Kidney (tissue), 14 donors: Measurements from ENCODE around the gene RAB36. TPM values are rescaled to one million over a fixed set of nuclear protein-coding genes. Genes with fewer than 3 reads are reported as not detected.

Experiments
- DNase-seq, 5 donors: peaks; one replicate each; pipeline ENCODE4 v3.0.0-alpha.2; 2013 to 2020
- FAIRE-seq: peaks from 2 replicates; lab custom pipeline; 2012; peaks lifted over from hg19 to GRCh38; lab: Jason Lieb, UNC
- H3K27ac ChIP-seq, 2 donors: one replicate each; pipeline ENCODE4 v1.7.0; 2013; ENCODE audit warnings: low read depth in 2 of 2, low read length in 2 of 2, inconsistent platforms in 1 of 2
- H3K27me3 ChIP-seq: one replicate; pipeline ENCODE4 v1.7.1; 2013; ENCODE audit warnings: low read length, inconsistent platforms; ENCODE audit not compliant: control insufficient read depth, insufficient read depth
- H3K36me3 ChIP-seq, 3 donors: one replicate each; pipeline versions ENCODE4 v1.7.0 to v1.7.1; 2013; ENCODE audit warnings: low read length in 3 of 3, control low read depth in 1 of 3, inconsistent platforms in 1 of 3; ENCODE audit not compliant: insufficient read depth in 3 of 3, control insufficient read depth in 2 of 3
- H3K4me1 ChIP-seq, 3 donors: one replicate each; pipeline versions ENCODE4 v1.7.0 to v1.7.1; 2013; ENCODE audit warnings: low read length in 3 of 3, inconsistent platforms in 1 of 3, low read depth in 1 of 3; ENCODE audit not compliant: control insufficient read depth in 2 of 3, insufficient read depth in 2 of 3
- H3K4me3 ChIP-seq, 3 donors: one replicate each; pipeline versions ENCODE4 v1.7.0 to v1.8.1; 2013; ENCODE audit warnings: low read length in 3 of 3, control low read depth in 1 of 3, inconsistent platforms in 1 of 3
- H3K9ac ChIP-seq, 3 donors: one replicate each; pipeline versions ENCODE4 v1.7.0 to v1.7.1; 2013; ENCODE audit warnings: low read length in 3 of 3, control low read depth in 1 of 3, inconsistent platforms in 1 of 3
- H3K9me3 ChIP-seq, 3 donors: one replicate each; pipeline versions ENCODE4 v1.7.0 to v1.7.1; 2013; ENCODE audit warnings: low read length in 3 of 3, control low read depth in 1 of 3, inconsistent platforms in 1 of 3; ENCODE audit not compliant: control insufficient read depth in 2 of 3, insufficient read depth in 1 of 3
- CTCF ChIP-seq: IDR thresholded peaks from 3 replicates; pipeline ENCODE4 v1.5.1; 2012; ENCODE audit warnings: mild to moderate bottlenecking, moderate library complexity, borderline replicate concordance; ENCODE audit not compliant: insufficient read depth; ENCODE audit errors: extremely low read depth
- intact Hi-C: fragments of 100-400 bp; cut with DNase I; formaldehyde crosslinking; loops from one replicate; pipeline ENCODE4 v1.11.1; 2022
- polyA plus RNA-seq: library from polyadenylated mRNA; stranded (reverse); fragments of 350-450 nt; fragmentation: Illumina TruSeq; extraction: RNeasy Lipid Tissue Mini Kit (QIAGEN cat#74804); gene quantifications from one replicate; pipeline ENCODE4 v1.2.3, GENCODE V29; 2014; ENCODE audit warnings: low read depth, low replicate concordance; ENCODE audit not compliant: insufficient read depth
- total RNA-seq: library from RNA; stranded (reverse); fragmentation: NEBNext Ultra II Directional; extraction: Animal tissue kit (Norgen Biotek cat#: 25700); gene quantifications from one replicate; pipeline ENCODE4 v1.2.1, GENCODE V29; 2021
- donor health status: control.
- donor health status: control.
- donor health status: control.
- donor health status: control.
- donor health status: control.
- donor health status: DM: yes; HTN: yes; CAD: no.
- donor health status: Normal renal cell carcinoma (clear cell type).

The RAB36 gene
- total and polyA plus RNA-seq, 2 donors from 2014 or later = 9.7 to 30.5 TPM

- no peak overlapping the region for H3K27ac ChIP-seq
- peaks cover 0 to 3% (median 0%) of the 10 kb centered on the region in 3 donors for H3K36me3 ChIP-seq
- no peak for FAIRE-seq
- TF ChIP-seq CTCF = no peak
- DNase-seq = no peak
- no peaks in the 10 kb centered on the region for H3K27me3 ChIP-seq
- no peaks in the 10 kb centered on the region for H3K4me1 ChIP-seq
- H3K9ac ChIP-seq = no peak overlapping the region
- H3K9me3 ChIP-seq = no peaks in the 10 kb centered on the region
- intact Hi-C loops = no loop called here
- no peak overlapping the region for H3K4me3 ChIP-seq
Measured at GRCh38 chr22:23166042-23166831, 21.0 kb downstream of the RAB36 start.

DNA sequence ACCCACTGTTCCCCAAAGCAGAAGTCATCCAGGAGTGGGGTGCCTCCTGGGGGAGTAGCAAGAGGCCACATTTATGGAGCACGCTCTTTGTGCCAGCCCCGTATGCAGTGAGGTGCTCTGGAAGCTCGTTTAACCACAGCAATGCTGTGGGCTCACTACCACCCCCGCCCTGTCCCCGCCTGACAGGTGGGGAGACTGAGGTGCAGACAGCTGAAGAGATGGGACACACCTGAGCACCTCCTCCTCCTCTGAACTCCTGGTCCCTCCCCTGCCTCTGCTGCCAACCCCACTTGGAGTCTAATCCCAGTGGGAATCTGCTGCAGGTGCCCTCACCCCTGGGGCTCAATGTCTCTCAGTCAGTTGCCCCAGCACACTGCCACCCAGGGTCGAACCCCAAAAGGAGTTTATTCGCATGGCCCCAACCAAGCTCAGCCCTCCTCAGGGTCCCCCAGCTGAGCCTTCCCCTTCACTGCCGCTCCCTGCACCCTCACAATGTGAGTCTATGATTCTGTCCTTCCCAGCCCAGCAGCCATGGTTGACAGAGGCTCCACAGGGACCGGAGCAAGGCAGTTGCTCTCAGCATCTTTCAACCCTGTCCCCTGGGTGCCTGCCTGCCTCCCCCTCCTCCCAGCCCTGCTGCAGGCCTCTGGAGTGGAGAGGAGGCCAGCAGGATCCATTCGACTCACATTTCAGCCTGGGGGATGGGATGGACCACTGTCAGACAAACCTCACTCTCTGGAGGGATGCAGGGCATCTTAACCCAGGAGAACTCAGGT is 21.8 kb downstream of the RAB36 start:
- Histone ChIP-seq H3K9ac (no peak overlapping the region), H3K4me1 (no peaks in the 10 kb centered on the region), H3K27ac (no peak overlapping the region), H3K27me3 (no peaks in the 10 kb centered on the region), H3K36me3 (no peaks in the 10 kb centered on the region), H3K4me3 (no peak overlapping the region), H3K9me3 (no peaks in the 10 kb centered on the region)
- peak in 4 of 5 donors; percentile 56 to 58 (median 58) for DNase-seq
- intact Hi-C loops = no loop called here
- FAIRE-seq = no peak
- TF ChIP-seq CTCF = no peak

DNA sequence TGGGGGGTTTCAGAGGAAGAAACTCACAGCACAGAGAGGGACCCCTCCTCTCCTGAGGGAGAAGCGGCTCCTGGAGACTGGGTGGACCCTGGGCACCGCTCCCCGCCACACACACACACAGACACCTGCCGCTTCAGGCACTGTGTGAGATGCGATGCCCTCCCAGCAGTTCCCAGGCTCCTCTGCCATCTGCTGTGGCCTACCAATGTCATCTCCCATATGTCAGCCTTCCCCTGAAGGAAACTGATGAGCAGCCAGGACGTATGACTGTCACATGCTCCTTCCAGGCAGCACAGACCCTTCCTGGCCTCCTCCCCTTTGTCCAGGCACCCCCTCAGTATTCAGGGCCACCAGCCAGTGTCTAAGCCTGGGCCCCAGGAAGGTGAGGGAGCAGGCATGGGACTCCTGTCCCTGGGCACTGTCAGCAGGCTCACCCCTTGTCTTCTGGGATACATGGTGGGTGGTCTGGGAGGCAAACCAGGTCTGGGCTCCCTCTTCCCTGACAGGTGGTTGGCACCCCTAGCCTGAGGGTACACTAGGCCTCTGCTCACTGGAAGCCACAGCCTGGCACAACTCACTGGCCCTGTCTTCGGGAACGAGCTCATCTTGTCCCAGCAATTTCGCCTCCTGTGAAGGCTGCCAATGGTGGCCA is 23.2 kb downstream of the RAB36 start:
- H3K27me3 ChIP-seq = no peaks in the 10 kb centered on the region
- H3K4me3 ChIP-seq = no peak overlapping the region
- H3K9me3 ChIP-seq = no peaks in the 10 kb centered on the region
- DNase-seq = peak in 1 of 5 donors; percentile 39
- no peak overlapping the region for H3K9ac ChIP-seq
- intact Hi-C loops = no loop called here
- no peaks in the 10 kb centered on the region for H3K36me3 ChIP-seq
- FAIRE-seq = no peak
- no peak for TF ChIP-seq CTCF
- H3K4me1 ChIP-seq = no peaks in the 10 kb centered on the region
- no peak overlapping the region for H3K27ac ChIP-seq
